OCI-LY7 (cell line): Measurements from ENCODE around the gene THRB. TPM values are rescaled to one million over a fixed set of nuclear protein-coding genes. Genes with fewer than 3 reads are reported as not detected.

ENCODE experiments used
- BruUV-seq: library from RNA; stranded (reverse); fragments of 400-500 nt; replicated peaks from 2 replicates; lab custom pipeline; 2021; lab: Mats Ljungman, UMichigan
- CTCF ChIA-PET: fragments of 300-600 bp; sonication (Branson Sonifier 250); formaldehyde crosslinking; loops from one replicate; lab custom pipeline; 2022; ENCODE audit warnings: antibody characterized with exemption; ENCODE audit not compliant: unreplicated experiment; lab: Charles Lee
- POLR2A ChIA-PET: fragments of 300-600 bp; sonication (Branson Sonifier 250); formaldehyde crosslinking; loops from one replicate; lab custom pipeline; 2022; ENCODE audit warnings: antibody characterized with exemption; lab: Charles Lee
- DNase-seq: peaks from one replicate; pipeline ENCODE4 v3.0.0-alpha.2; 2015; ENCODE audit warnings: low spot score
- H2AFZ ChIP-seq: fragments of 200-600 bp; sonication (generic), shearing (Covaris generic); 2 replicates; pipeline ENCODE4 v1.6.1; 2014; ENCODE audit warnings: mild to moderate bottlenecking, antibody characterized with exemption, low read length, moderate library complexity
- H3K27ac ChIP-seq: fragments of 200-600 bp; sonication (generic); 2 replicates; pipeline ENCODE4 v1.5.1; 2014; ENCODE audit warnings: mixed run types, low read depth, mild to moderate bottlenecking, moderate library complexity, low read length, inconsistent platforms; ENCODE audit not compliant: poor library complexity, severe bottlenecking
- H3K36me3 ChIP-seq: fragments of 200-600 bp; sonication (generic); 2 replicates; pipeline ENCODE4 v1.6.1; 2014; ENCODE audit warnings: mild to moderate bottlenecking, antibody characterized with exemption, low read length, moderate library complexity, mixed read lengths; ENCODE audit not compliant: insufficient read depth
- H3K4me1 ChIP-seq: fragments of 200-600 bp; sonication (generic); 2 replicates; pipeline ENCODE4 v1.5.1; 2014; ENCODE audit warnings: mild to moderate bottlenecking, low read length; ENCODE audit not compliant: insufficient read depth, poor library complexity, severe bottlenecking
- H3K4me2 ChIP-seq: fragments of 200-600 bp; sonication (generic); 2 replicates; pipeline ENCODE4 v1.6.1; 2014; ENCODE audit warnings: mild to moderate bottlenecking, low read length
- H3K4me3 ChIP-seq: fragments of 200-600 bp; sonication (generic); 2 replicates; pipeline ENCODE4 v1.5.1; 2014; ENCODE audit warnings: mild to moderate bottlenecking, low read depth, low read length; ENCODE audit not compliant: poor library complexity, severe bottlenecking
- H3K79me2 ChIP-seq: fragments of 200-600 bp; sonication (generic); 2 replicates; pipeline ENCODE4 v1.6.1; 2016; ENCODE audit warnings: low read depth, mild to moderate bottlenecking, low read length, moderate library complexity, mixed read lengths; ENCODE audit not compliant: insufficient read depth
- H3K9me2 ChIP-seq: fragments of 200-600 bp; sonication (generic); 2 replicates; pipeline ENCODE4 v1.6.1; 2016; ENCODE audit warnings: mild to moderate bottlenecking, low read length, mixed read lengths; ENCODE audit not compliant: insufficient read depth
- H3K9me3 ChIP-seq: fragments of 200-600 bp; sonication (generic); 2 replicates; pipeline ENCODE4 v1.6.1; 2014; ENCODE audit warnings: mild to moderate bottlenecking, mixed run types, low read length, mixed read lengths
- H4K20me1 ChIP-seq: fragments of 200-600 bp; sonication (generic); 2 replicates; pipeline ENCODE4 v1.6.1; 2014; ENCODE audit warnings: mild to moderate bottlenecking, antibody characterized with exemption, low read length, moderate library complexity, mixed read lengths; ENCODE audit not compliant: insufficient read depth
- EZH2phosphoT487 ChIP-seq: fragments of 200-600 bp; sonication (generic); IDR thresholded peaks from 2 replicates; pipeline ENCODE4 v1.6.1; 2018; ENCODE audit warnings: low read depth, borderline replicate concordance, mild to moderate bottlenecking, mixed run types, antibody characterized with exemption, low read length, moderate library complexity, mixed read lengths
- intact Hi-C: fragments of 100-400 bp; cut with micrococcal nuclease; formaldehyde crosslinking; loops from one replicate; pipeline ENCODE4 v1.10.0; 2022; ENCODE audit not compliant: unreplicated experiment
- total RNA-seq, 2 experiments: library from RNA; depleted of rRNA in 1 of 2; stranded (reverse); fragments of >200 nt in 1 of 2; shearing (Covaris generic) in 1 of 2; gene quantifications; 2 replicates each; pipeline ENCODE4 v1.2.3, GENCODE V29; 2014 to 2022
- TF ChIP-seq, protein P1 (sequence below): fragments of 200-600 bp; sonication (generic); conservative IDR thresholded peaks from 2 replicates; pipeline ENCODE4 v1.5.1; 2014; ENCODE audit warnings: mild to moderate bottlenecking, antibody characterized with exemption, low read length, moderate library complexity, mixed read lengths

The THRB gene
- total RNA-seq, 2 experiments from 2014 or later, result not detected

GRCh38 chr3:24158761-24159454, 335.7 kb downstream of the THRB start:
- intact Hi-C loops, result no loop called here
- Histone ChIP-seq H3K9me3 (no peaks in the 10 kb centered on the region), H3K4me3 (no peak overlapping the region), H2AFZ (no peak overlapping the region), H3K36me3 (no peaks in the 10 kb centered on the region), H3K9me2 (no peaks in the 10 kb centered on the region), H3K4me2 (no peak overlapping the region), H4K20me1 (no peaks in the 10 kb centered on the region), H3K79me2 (no peaks in the 10 kb centered on the region), H3K27ac (no peak overlapping the region), H3K4me1 (no peaks in the 10 kb centered on the region)
- no peak for TF ChIP-seq EZH2phosphoT487
- TF ChIP-seq, protein P1, sequence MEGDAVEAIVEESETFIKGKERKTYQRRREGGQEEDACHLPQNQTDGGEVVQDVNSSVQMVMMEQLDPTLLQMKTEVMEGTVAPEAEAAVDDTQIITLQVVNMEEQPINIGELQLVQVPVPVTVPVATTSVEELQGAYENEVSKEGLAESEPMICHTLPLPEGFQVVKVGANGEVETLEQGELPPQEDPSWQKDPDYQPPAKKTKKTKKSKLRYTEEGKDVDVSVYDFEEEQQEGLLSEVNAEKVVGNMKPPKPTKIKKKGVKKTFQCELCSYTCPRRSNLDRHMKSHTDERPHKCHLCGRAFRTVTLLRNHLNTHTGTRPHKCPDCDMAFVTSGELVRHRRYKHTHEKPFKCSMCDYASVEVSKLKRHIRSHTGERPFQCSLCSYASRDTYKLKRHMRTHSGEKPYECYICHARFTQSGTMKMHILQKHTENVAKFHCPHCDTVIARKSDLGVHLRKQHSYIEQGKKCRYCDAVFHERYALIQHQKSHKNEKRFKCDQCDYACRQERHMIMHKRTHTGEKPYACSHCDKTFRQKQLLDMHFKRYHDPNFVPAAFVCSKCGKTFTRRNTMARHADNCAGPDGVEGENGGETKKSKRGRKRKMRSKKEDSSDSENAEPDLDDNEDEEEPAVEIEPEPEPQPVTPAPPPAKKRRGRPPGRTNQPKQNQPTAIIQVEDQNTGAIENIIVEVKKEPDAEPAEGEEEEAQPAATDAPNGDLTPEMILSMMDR, result no peak
- ChIA-PET CTCF (no interaction called here), POLR2A (interaction anchor here (0.7 to 1.1 kb wide), 3 partner anchors 9 to 170 kb away, joined by 3 to 4 read pairs (median 3); no protein-coding TSS in a partner anchor)
- BruUV-seq, result no TSS peak
- no peak for DNase-seq

GRCh38 chr3:24157106-24157505, 337.5 kb downstream of the THRB start:
- DNase-seq, result no peak
- no peaks in the 10 kb centered on the region for H3K9me2 ChIP-seq
- no peak for TF ChIP-seq EZH2phosphoT487
- TF ChIP-seq, protein P1, result no peak
- H2AFZ ChIP-seq, result no peak overlapping the region
- H3K4me1 ChIP-seq, result no peaks in the 10 kb centered on the region
- H3K4me3 ChIP-seq, result no peak overlapping the region
- H3K27ac ChIP-seq, result no peak overlapping the region
- no peaks in the 10 kb centered on the region for H3K9me3 ChIP-seq
- no TSS peak for BruUV-seq
- no peaks in the 10 kb centered on the region for H3K36me3 ChIP-seq
- intact Hi-C loops, result no loop called here
- H3K4me2 ChIP-seq, result no peak overlapping the region
- ChIA-PET CTCF (interaction anchor here (0.8 kb wide), 1 partner anchor 10 kb away, joined by 3 read pairs; no protein-coding TSS in a partner anchor), POLR2A (interaction anchor here (1.4 to 2.3 kb wide), 2 partner anchors 11 to 23 kb away, joined by 3 to 13 read pairs; no protein-coding TSS in a partner anchor)
- no peaks in the 10 kb centered on the region for H4K20me1 ChIP-seq
- no peaks in the 10 kb centered on the region for H3K79me2 ChIP-seq

DNA sequence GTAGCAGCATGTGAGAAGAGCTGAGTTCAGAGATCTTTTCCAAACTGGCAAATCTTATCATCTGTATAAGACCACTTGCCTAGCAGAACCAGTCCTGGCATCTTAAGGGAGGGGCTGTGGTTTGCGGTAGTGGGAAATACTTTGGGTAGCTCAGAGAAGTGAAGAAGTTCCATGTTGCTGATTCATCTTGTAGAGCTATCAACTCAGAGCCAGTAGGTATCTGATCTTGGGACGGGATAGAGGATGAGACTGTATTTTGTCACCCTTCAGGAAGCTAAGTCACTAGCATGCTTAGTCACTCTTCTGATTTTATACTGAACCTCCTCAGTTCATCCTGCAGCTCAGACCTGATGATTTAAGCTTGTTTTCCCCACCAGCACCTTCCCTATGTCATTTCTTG, 338.2 kb downstream of the THRB start:
- POLR2A ChIA-PET, result interaction anchor here (0.5 to 2.3 kb wide), 4 partner anchors 12 to 1140 kb away, joined by 3 to 13 read pairs (median 4); no protein-coding TSS in a partner anchor
- intact Hi-C loops, result no loop called here
- no peaks in the 10 kb centered on the region for H3K36me3 ChIP-seq
- no peaks in the 10 kb centered on the region for H3K4me1 ChIP-seq
- H3K4me2 ChIP-seq, result no peak overlapping the region
- CTCF ChIA-PET, result interaction anchor here (0.8 kb wide), 1 partner anchor 11 kb away, joined by 3 read pairs; no protein-coding TSS in a partner anchor
- H3K9me2 ChIP-seq, result no peaks in the 10 kb centered on the region
- no peak overlapping the region for H2AFZ ChIP-seq
- no peak overlapping the region for H3K27ac ChIP-seq
- H4K20me1 ChIP-seq, result no peaks in the 10 kb centered on the region
- TF ChIP-seq, protein P1, result no peak
- TF ChIP-seq EZH2phosphoT487, result no peak
- H3K9me3 ChIP-seq, result no peaks in the 10 kb centered on the region
- H3K4me3 ChIP-seq, result no peak overlapping the region
- BruUV-seq, result no TSS peak
- DNase-seq, result no peak
- H3K79me2 ChIP-seq, result no peaks in the 10 kb centered on the region
